Measurements from ENCODE around the gene HES7. TPM values are rescaled to one million over a fixed set of nuclear protein-coding genes. Genes with fewer than 3 reads are reported as not detected.
A peak's percentile ranks its signal among the peaks of the same experiment; 100 is the strongest.

HES7 gene
- total RNA-seq, 1 experiment from 2014 or later = 0.61 TPM

GRCh38 chr17:8137645-8138373 is 13.9 kb upstream of the HES7 start:
- peak overlapping the region; percentile 44; the same call in 1 of the 2 replicates for H3K9ac ChIP-seq (ENCODE audit: low read length)
- peaks cover 32 to 71% of the 10 kb centered on the region in 2 experiments for H3K4me1 ChIP-seq (ENCODE audit: control insufficient read depth in 1 of 2, insufficient read depth in 2 of 2, low read length in 2 of 2)
- peaks cover 3 to 21% of the 10 kb centered on the region in 2 experiments for H3K36me3 ChIP-seq (ENCODE audit: control insufficient read depth in 1 of 2, insufficient read depth in 2 of 2, low read length in 2 of 2)
- no peaks in the 10 kb centered on the region for H3K9me2 ChIP-seq (ENCODE audit: insufficient read depth)
- ATAC-seq (no peak), DNase-seq (ENCODE audit: low read depth, low spot score) (no peak)
- intact Hi-C loops (cut with micrococcal nuclease) = loop anchor here (2.0 to 5.0 kb wide), 3 partner anchors 17 to 84 kb away; no protein-coding TSS in a partner anchor
- peak overlapping the region in 1 of 2 experiments; percentile 33; a peak in 1 of 4 replicates for H3K4me3 ChIP-seq (replicated peaks in 1 of 2; ENCODE audit: low read depth in 1 of 2, low read length in 2 of 2)
- H4K20me1 ChIP-seq (ENCODE audit: insufficient read depth) = 0 out of 2 replicates have a peak, but pooled peaks cover 6% of the 10 kb centered on the region
- ChIA-PET RAD21 (ENCODE audit: low non-redundant PET in 1 of 2, low total read pairs in 2 of 2, uncharacterized antibody in 2 of 2, unreplicated experiment in 2 of 2) (interaction anchor here in 1 of 2 experiments (0.6 kb wide), 1 partner anchor 110 kb away, joined by 3 read pairs; the partner anchor contains the start of gene CTC1), CTCF (interaction anchor here (1.4 to 2.8 kb wide), 3 partner anchors 11 to 64 kb away, joined by 4 to 13 read pairs (median 7); no protein-coding TSS in a partner anchor), POLR2A (interaction anchor here (2.2 to 3.7 kb wide), 2 partner anchors 14 to 36 kb away, joined by 6 to 25 read pairs; partner anchors contain the start of gene PER1)
- H3K27ac ChIP-seq (ENCODE audit: low read depth, low read length) = peak overlapping the region; percentile 16
- H2AFZ ChIP-seq (ENCODE audit: low read depth, low read length, poor library complexity, severe bottlenecking) = peak overlapping the region; percentile 70
- peak overlapping the region; percentile 77 for H3K4me2 ChIP-seq (ENCODE audit: low read length)
- no peaks in the 10 kb centered on the region for H3K27me3 ChIP-seq (ENCODE audit: insufficient read depth, low read length)
- BruUV-seq (replicated peaks) = no TSS peak
- H3K9me3 ChIP-seq (ENCODE audit: control insufficient read depth in 1 of 2, insufficient read depth in 1 of 2, low read depth in 1 of 2, low read length in 2 of 2) = no peaks in the 10 kb centered on the region
- TF ChIP-seq SIN3A (IDR thresholded peaks at IDR 0.05; ENCODE audit: low read depth) (0 out of 2 replicates have a peak, but pooled peaks have one; percentile 14), JUND (IDR thresholded peaks at IDR 0.05) (no peak)
- no peaks in the 10 kb centered on the region for H3K79me2 ChIP-seq (ENCODE audit: insufficient read depth, low read length)

GRCh38 chr17:8133941-8134340 is 10.0 kb upstream of the HES7 start:
- peak overlapping the region; percentile 98 for H2AFZ ChIP-seq (ENCODE audit: low read depth, low read length, poor library complexity, severe bottlenecking)
- RAD21 ChIA-PET (ENCODE audit: low non-redundant PET in 1 of 2, low total read pairs in 2 of 2, uncharacterized antibody in 2 of 2, unreplicated experiment in 2 of 2) = no interaction called here
- H3K79me2 ChIP-seq (ENCODE audit: insufficient read depth, low read length) = no peaks in the 10 kb centered on the region
- H4K20me1 ChIP-seq (ENCODE audit: insufficient read depth) = no peaks in the 10 kb centered on the region
- peak overlapping the region; percentile 39 for H3K27ac ChIP-seq (ENCODE audit: low read depth, low read length)
- H3K4me2 ChIP-seq (ENCODE audit: low read length) = peak overlapping the region; percentile 55
- no peaks in the 10 kb centered on the region for H3K27me3 ChIP-seq (ENCODE audit: insufficient read depth, low read length)
- H3K9me3 ChIP-seq (ENCODE audit: control insufficient read depth in 1 of 2, insufficient read depth in 1 of 2, low read depth in 1 of 2, low read length in 2 of 2) = no peaks in the 10 kb centered on the region
- H3K36me3 ChIP-seq (ENCODE audit: control insufficient read depth in 1 of 2, insufficient read depth in 2 of 2, low read length in 2 of 2) = no peaks in the 10 kb centered on the region
- peaks cover 25 to 61% of the 10 kb centered on the region in 2 experiments for H3K4me1 ChIP-seq (ENCODE audit: control insufficient read depth in 1 of 2, insufficient read depth in 2 of 2, low read length in 2 of 2)
- BruUV-seq (replicated peaks) = no TSS peak
- H3K9me2 ChIP-seq (ENCODE audit: insufficient read depth) = no peaks in the 10 kb centered on the region
- 0 out of 2 replicates have a peak overlapping the region, but pooled peaks have one; percentile 0 for H3K9ac ChIP-seq (ENCODE audit: low read length)
- no peak for DNase-seq (ENCODE audit: low read depth, low spot score)
- CTCF ChIA-PET = interaction anchor here (0.7 to 2.9 kb wide), 8 partner anchors 12 to 90 kb away, joined by 3 to 10 read pairs (median 4); no protein-coding TSS in a partner anchor
- POLR2A ChIA-PET = interaction anchor here (0.7 to 2.6 kb wide), 5 partner anchors 12 to 39 kb away, joined by 3 to 18 read pairs (median 4); partner anchors contain the start of gene PER1
- H3K4me3 ChIP-seq (replicated peaks in 1 of 2; ENCODE audit: low read depth in 1 of 2, low read length in 2 of 2) = no peak overlapping the region
- 0 out of 2 replicates have a peak, but pooled peaks have one; percentile 2 for ATAC-seq
- TF ChIP-seq EZH2 (IDR thresholded peaks at IDR 0.05) = no peak
- TF ChIP-seq ZNF274 (IDR thresholded peaks at IDR 0.05; ENCODE audit: low read depth, low read length) = no peak
- intact Hi-C loops (cut with micrococcal nuclease) = no loop called here
